GM10266 (cell line): ENCODE data around the gene ABCA1.
"Not testable (repeated sequence)": the region's sequence is repeated elsewhere in the genome, so short reads cannot be mapped to it uniquely, and the experiment has no call there.

ENCODE experiments used
- DNase-seq: peaks from one replicate; pipeline ENCODE4 v3.0.0; 2012; ENCODE audit errors: extremely low spot score
- CTCF ChIP-seq: IDR thresholded peaks from 2 replicates; pipeline ENCODE4 v1.5.1; 2012; ENCODE audit warnings: mild to moderate bottlenecking, low read depth; ENCODE audit not compliant: control insufficient read depth, insufficient read depth; ENCODE audit errors: missing control alignments

The ABCA1 gene

GRCh38 chr9:104927912-104928740 lies at the start of gene ABCA1:
TSS of gene ABCA1 (minus strand) at chr9:104928155. CDS start at chr9:104903679, 24,476 bp downstream.
- no peak for TF ChIP-seq CTCF

GRCh38 chr9:104977580-104977979 lies 49.6 kb upstream of the ABCA1 start:
- no peak for DNase-seq
- no peak for TF ChIP-seq CTCF

More at GRCh38 chr9:104927912-104928740, at the start of gene ABCA1:
- DNase-seq = peak; percentile 58

GRCh38 chr9:104977168-104977567 lies 49.2 kb upstream of the ABCA1 start:
- TF ChIP-seq CTCF = no peak
- DNase-seq = no peak

- not testable (repeated sequence) for DNase-seq
These were observed 48.1 kb upstream of the ABCA1 start for GRCh38 chr9:104975966-104976595.

GRCh38 chr9:104974053-104974962 lies 46.4 kb upstream of the ABCA1 start:
- no peak for TF ChIP-seq CTCF
- DNase-seq = no peak

- no peak for TF ChIP-seq CTCF
- DNase-seq = no peak
These were observed 44.4 kb upstream of the ABCA1 start for GRCh38 chr9:104972242-104972866.

GRCh38 chr9:104971511-104971910 lies 43.6 kb upstream of the ABCA1 start:
- no peak for DNase-seq
- no peak for TF ChIP-seq CTCF
